Frontal cortex (tissue), 4 donors: ENCODE results near the gene EPAS1. TPM values are rescaled to one million over a fixed set of nuclear protein-coding genes. Genes with fewer than 3 reads are reported as not detected.

Source experiments
- DNase-seq, 2 donors: peaks; one replicate each; pipeline ENCODE4 v3.0.0; 2012; ENCODE audit warnings: low spot score in 2 of 2
- FAIRE-seq: peaks from 2 replicates; lab custom pipeline; 2012; peaks lifted over from hg19 to GRCh38; lab: Jason Lieb, UNC
- total RNA-seq: library from RNA; depleted of rRNA; stranded (reverse); fragments of >200 nt; gene quantifications from one replicate; pipeline ENCODE4 v1.2.3, GENCODE V29; 2014
- donor health status: control.
- donor health status: control.
- donor health status: control.

EPAS1 gene
- total RNA-seq, 1 donor from 2014 or later: 3.7 TPM

GRCh38 chr2:46335391-46336282 lies 38.4 kb downstream of the EPAS1 start:
- DNase-seq: no peak
- no peak for FAIRE-seq

GRCh38 chr2:46336283-46336959 lies 39.2 kb downstream of the EPAS1 start:
- no peak for DNase-seq
- no peak for FAIRE-seq

GRCh38 chr2:46337208-46337994 lies 40.2 kb downstream of the EPAS1 start:
- FAIRE-seq: no peak

GRCh38 chr2:46338674-46339073 lies 41.5 kb downstream of the EPAS1 start:
- DNase-seq: no peak
- no peak for FAIRE-seq

More at GRCh38 chr2:46337208-46337994, 40.2 kb downstream of the EPAS1 start:
- no peak for DNase-seq

DNA sequence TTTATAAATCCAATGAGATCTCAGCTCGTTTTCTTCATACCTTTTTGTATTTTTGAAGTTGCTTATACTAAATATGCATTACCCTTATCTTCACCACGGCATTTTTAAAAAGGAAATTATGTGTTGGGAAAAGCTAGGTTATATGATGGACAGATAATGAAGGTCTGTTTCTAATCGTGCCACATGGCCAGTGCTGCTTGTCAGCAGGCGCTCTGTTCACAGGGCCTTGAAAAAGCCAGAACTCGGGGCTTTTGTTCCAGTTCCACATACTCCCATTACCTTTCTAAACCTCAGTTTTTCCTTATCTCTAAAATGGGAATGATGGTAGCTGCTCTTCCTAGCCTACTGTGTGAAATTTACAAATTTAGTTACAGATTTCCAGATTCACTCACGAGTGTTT lies 42.0 kb downstream of the EPAS1 start:
- DNase-seq: no peak
- FAIRE-seq: no peak

- FAIRE-seq (no peak), DNase-seq (no peak)
Observed at GRCh38 chr2:46339676-46340459, 42.7 kb downstream of the EPAS1 start.

- DNase-seq (no peak), FAIRE-seq (no peak)
Observed at GRCh38 chr2:46340740-46341420, 43.7 kb downstream of the EPAS1 start.

DNA sequence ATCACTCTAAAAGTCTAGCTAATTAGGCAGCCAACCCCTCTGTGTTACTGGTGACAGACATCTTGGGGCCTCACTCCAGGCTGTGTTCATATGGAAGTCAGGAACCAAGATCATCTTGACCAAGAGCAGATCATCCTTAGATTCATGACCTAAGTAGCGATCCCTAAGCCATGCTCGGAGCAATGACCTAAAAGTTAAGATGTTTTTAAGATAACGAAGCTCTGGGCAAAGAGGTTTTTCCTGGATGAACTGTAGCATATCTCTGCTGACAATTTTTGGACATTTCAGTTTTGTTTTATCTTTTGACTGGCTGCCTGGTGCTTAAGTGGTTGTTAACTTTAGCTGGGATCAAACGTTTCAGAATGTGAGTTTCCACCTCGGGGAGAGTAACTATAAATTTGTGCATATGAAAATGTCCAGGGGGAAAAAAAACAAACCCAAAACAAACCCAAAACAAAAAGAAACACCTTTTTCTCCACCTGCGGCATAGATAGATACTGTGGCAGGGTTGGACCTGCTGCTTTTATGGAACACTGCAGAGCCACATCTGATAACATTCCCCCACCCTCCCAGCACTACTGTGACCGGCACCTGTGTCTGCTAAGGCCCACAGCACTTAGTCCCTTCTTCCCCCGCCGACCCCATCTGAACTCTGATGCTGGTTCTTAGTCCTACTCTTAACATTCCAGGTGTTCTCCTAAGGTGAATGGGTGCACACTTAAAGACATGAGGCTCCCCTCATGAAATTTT lies 45.5 kb downstream of the EPAS1 start:
- FAIRE-seq (no peak), DNase-seq (no peak)

GRCh38 chr2:46344706-46345105 lies 47.5 kb downstream of the EPAS1 start:
- no peak for DNase-seq
- no peak for FAIRE-seq

DNA sequence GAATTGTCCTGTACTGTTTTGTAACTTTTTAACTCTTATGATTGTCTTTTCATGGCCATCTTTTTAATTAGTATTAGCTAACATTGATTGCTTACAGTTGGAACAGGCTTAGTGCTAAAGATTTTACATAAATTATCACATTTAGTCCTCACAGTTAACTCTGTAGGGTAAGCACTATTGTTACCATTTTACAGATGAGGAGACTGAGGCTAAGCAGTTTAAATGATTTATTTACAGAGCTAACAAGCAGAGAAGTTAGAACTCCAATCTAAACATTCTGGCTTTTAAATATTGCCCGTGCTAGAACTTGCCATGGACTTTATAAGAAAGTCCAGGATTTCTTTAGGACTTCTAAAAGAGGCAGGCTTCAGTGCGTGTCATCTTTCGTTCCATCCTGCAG lies 48.6 kb downstream of the EPAS1 start:
- DNase-seq: no peak
- FAIRE-seq: no peak

- no peak for DNase-seq
Observed at GRCh38 chr2:46346719-46347118, 49.5 kb downstream of the EPAS1 start.

DNA sequence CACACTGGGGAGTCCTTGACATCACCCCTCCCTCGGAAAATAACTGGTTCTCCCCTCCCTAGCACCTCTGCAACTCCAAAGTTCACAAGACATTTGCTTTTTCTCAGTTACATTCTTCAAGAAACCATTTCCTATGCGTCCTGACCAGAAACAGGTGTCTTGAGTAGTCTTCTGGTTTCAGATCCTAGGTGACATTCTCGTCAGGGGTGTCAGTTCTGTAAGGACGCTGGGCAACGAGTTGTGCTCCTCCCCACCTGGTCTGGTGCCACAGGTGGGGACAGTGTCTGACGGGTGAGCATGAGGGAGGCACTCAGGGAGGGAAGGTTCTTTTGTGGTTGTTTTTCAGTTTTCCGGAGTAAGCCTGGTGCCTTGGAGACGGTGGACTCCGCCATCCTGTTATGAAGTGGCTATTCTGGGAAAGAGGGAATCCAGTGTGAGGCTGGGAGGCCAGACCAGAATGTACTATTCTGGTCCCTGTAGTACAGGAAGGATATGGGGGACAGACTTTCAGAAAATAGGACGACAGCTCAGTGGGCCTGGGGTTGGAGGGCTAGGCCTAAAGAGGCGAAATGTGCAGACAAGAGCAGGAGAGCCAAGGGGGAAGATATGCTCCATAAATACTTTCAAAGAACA lies 50.6 kb downstream of the EPAS1 start:
- DNase-seq: no peak
- no peak for FAIRE-seq

More at GRCh38 chr2:46346719-46347118, 49.5 kb downstream of the EPAS1 start:
- FAIRE-seq: no peak

GRCh38 chr2:46349115-46349547 lies 51.9 kb downstream of the EPAS1 start:
- FAIRE-seq (no peak), DNase-seq (no peak)

DNA sequence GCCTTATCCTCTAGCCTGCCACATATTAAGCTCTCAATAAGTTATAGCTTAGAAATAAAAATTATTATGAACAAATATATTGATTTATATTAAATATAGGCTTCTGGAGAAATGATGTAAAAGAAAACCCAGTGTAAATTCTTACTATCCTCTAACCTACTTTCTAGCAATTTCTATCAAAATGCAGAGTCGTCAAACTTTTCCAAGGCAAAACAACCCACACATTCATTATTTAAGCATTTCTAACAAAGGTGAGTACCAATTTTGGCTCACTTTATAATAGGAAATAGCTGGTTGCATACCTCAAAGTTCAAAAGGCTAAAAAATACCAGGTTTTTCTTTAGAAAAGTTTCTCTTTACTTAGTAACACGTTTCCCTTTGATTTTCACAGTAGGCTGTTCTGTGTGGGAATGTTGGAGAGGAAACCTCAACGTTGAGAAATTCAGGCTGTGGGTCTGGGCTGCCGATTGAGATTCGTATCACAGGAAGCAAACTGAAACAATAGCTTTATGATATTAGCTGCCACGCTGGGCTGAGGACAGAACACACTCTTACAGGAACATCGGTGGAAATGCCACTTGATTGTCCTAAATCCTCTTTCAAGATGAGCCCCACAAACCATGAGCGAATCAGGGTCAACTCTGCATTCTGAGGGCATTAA lies 53.0 kb downstream of the EPAS1 start:
- DNase-seq (no peak), FAIRE-seq (no peak)

DNA sequence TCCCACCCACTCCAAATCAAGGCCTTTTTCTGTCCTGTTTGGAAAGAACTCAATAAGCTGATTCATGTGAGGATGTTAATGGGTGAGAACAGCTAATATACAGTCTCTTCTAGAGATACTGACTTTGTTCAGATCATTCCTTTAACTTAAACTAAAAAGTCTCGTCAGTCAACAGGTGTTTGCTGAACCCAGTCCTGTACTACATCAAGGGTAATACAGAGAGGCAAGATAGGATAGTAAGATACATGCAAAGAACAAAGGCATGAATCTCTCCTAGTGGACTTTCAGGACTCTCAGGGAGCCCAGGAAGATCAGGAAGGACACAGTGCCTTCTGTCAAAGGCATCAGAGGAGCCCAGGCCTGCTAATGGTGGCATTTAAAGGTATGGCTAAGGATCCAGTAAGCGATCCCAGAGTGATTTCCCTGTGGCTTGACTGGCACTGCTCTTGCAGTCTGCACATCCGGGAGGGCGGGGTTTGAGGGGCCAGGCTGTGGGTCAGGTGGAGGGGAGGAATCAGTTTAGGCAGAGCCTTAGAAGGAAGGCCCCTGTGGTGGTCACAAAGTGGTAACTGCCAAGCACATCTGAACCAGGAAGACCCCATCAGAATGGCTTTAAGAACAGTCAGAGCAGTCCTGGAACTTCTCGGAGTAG lies 54.0 kb downstream of the EPAS1 start:
- FAIRE-seq: no peak

DNA sequence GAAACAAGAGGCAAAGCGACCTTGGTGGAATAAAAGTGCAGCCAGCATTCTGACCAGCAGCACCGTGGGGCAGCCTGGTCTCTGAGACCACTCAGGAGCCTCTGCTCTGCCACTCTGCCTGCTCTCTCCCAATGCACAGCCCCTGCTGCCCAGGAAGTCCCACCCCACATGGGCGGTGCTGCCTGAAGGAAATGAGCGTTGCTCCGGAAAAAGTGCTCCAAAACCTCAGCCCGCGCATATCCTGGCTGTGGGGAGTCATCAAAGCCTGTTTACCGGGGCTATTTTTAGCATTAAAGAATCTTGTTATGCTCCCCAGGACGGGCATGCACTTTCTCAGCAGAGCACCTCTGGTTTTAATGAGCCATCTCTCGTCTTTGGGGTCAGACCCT lies 54.5 kb downstream of the EPAS1 start:
- DNase-seq (no peak), FAIRE-seq (no peak)

More for the DNA sequence above, 54.0 kb downstream of the EPAS1 start:
- DNase-seq: no peak

- no peak for DNase-seq
- no peak for FAIRE-seq
Observed at GRCh38 chr2:46352621-46353020, 55.4 kb downstream of the EPAS1 start.
